K562 (cell line): ENCODE data around the gene CASKIN1. TPM values are rescaled to one million over a fixed set of nuclear protein-coding genes. Genes with fewer than 3 reads are reported as not detected.

ENCODE experiments used
- ATAC-seq: fragments of 200-7000 bp; cut with Tn5 transposase; 3 replicates; pipeline ENCODE4 v1.9.1; 2020; ENCODE audit warnings: moderate library complexity
- BruUV-seq: library from RNA; stranded (reverse); fragments of 400-500 nt; replicated peaks from 2 replicates; lab custom pipeline; 2021; lab: Mats Ljungman, UMichigan
- CTCF ChIA-PET: fragments of 300-600 bp; formaldehyde crosslinking; extraction: SDS; loops from one replicate; lab custom pipeline; 2021; ENCODE audit warnings: low intra/inter-chr PET ratio; lab: Yijun Ruan, JAX
- POLR2A ChIA-PET: fragments of 300-600, 350-650 bp; sonication (Branson Sonifier 250); formaldehyde crosslinking; extraction: SDS; loops from one replicate; lab custom pipeline; 2021; ENCODE audit warnings: antibody characterized with exemption, inconsistent platforms; lab: Yijun Ruan, JAX
- DNase-seq, 4 experiments: peaks; one replicate each; pipeline versions ENCODE4 v3.0.0 to v3.0.0-alpha.2; 2011 to 2018; ENCODE audit warnings: low spot score in 3 of 4, mixed read lengths in 3 of 4; ENCODE audit errors: extremely low read depth in 1 of 4
- FAIRE-seq: peaks from 2 replicates; lab custom pipeline; 2011; peaks lifted over from hg19 to GRCh38; lab: Jason Lieb, UNC
- H2AFZ ChIP-seq: 2 replicates; pipeline ENCODE4 v1.6.0; 2011; ENCODE audit warnings: low read depth, low read length, control low read depth, inconsistent platforms
- H3K27ac ChIP-seq: fragments of 200-600 bp; 3 replicates; pipeline ENCODE4 v1.8.0; 2011; ENCODE audit warnings: low read depth, mild to moderate bottlenecking, control low read depth, inconsistent platforms, low read length, moderate library complexity, mixed read lengths; ENCODE audit errors: extremely low read depth
- H3K27me3 ChIP-seq, 2 experiments: fragments of 300-600 bp in 1 of 2; 2 replicates in 1 of 2; 3 replicates in 1 of 2; pipeline versions ENCODE4 v1.6.0 to v1.8.0; 2011; ENCODE audit warnings: inconsistent platforms in 2 of 2, low read length in 2 of 2, mild to moderate bottlenecking in 1 of 2, mixed read lengths in 1 of 2, moderate library complexity in 1 of 2; ENCODE audit not compliant: control insufficient read depth in 2 of 2, insufficient read depth in 2 of 2
- H3K36me3 ChIP-seq: fragments of 300-600 bp; 3 replicates; pipeline ENCODE4 v1.8.0; 2011; ENCODE audit warnings: mild to moderate bottlenecking, low read length, inconsistent platforms; ENCODE audit not compliant: control insufficient read depth, insufficient read depth
- H3K4me1 ChIP-seq, 2 experiments: fragments of 200-600 bp in 1 of 2; replicated peaks in 1 of 2; 2 replicates in 1 of 2; 3 replicates in 1 of 2; pipeline versions ENCODE4 v1.5.1 to v1.8.0; 2011; ENCODE audit warnings: inconsistent platforms in 2 of 2, low read length in 2 of 2, mild to moderate bottlenecking in 1 of 2, mixed read lengths in 1 of 2, moderate library complexity in 1 of 2; ENCODE audit not compliant: control insufficient read depth in 2 of 2, insufficient read depth in 2 of 2
- H3K4me2 ChIP-seq: 2 replicates; pipeline ENCODE4 v1.6.1; 2011; ENCODE audit warnings: low read length, control low read depth, inconsistent platforms, mixed read lengths; ENCODE audit not compliant: insufficient read depth
- H3K4me3 ChIP-seq: fragments of 200-600 bp; sonication (generic), shearing (Covaris generic); 2 replicates; pipeline ENCODE4 v1.5.1; 2016; ENCODE audit warnings: control low read depth, inconsistent platforms
- H3K79me2 ChIP-seq: fragments of 200-600 bp; 3 replicates; pipeline ENCODE4 v1.8.0; 2011; ENCODE audit warnings: low read length, inconsistent platforms; ENCODE audit not compliant: control insufficient read depth, insufficient read depth
- H3K9ac ChIP-seq, 2 experiments: 2 replicates each; pipeline versions ENCODE4 v1.6.0 to v1.6.1; 2011; ENCODE audit warnings: low read depth in 2 of 2, low read length in 2 of 2, control low read depth in 1 of 2, inconsistent platforms in 1 of 2, mild to moderate bottlenecking in 1 of 2, mixed read lengths in 1 of 2; ENCODE audit not compliant: insufficient read depth in 1 of 2
- H3K9me1 ChIP-seq: one replicate; pipeline ENCODE4 v1.6.0; 2011; ENCODE audit warnings: inconsistent platforms, mild to moderate bottlenecking, low read length, moderate library complexity; ENCODE audit not compliant: control insufficient read depth, insufficient read depth
- H3K9me3 ChIP-seq: replicated peaks from 2 replicates; pipeline ENCODE4 v1.5.1; 2011; ENCODE audit warnings: low read depth, low read length, inconsistent platforms; ENCODE audit not compliant: control insufficient read depth, insufficient read depth
- H4K20me1 ChIP-seq: replicated peaks from 2 replicates; pipeline ENCODE4 v1.6.1; 2011; ENCODE audit warnings: low read length, inconsistent platforms, mixed read lengths; ENCODE audit not compliant: control insufficient read depth, insufficient read depth
- CCNT2 ChIP-seq: IDR thresholded peaks from 2 replicates; pipeline ENCODE4 v1.6.1; 2011; ENCODE audit warnings: borderline replicate concordance, low read depth, mild to moderate bottlenecking, moderate library complexity, mixed read lengths, low read length; ENCODE audit not compliant: insufficient read length; ENCODE audit errors: extremely low read depth
- FIP1L1 ChIP-seq: fragments of 200-400 bp; formaldehyde crosslinking; IDR thresholded peaks from 2 replicates; pipeline ENCODE4 v1.6.1; 2018; ENCODE audit warnings: mild to moderate bottlenecking, low read depth, low read length; ENCODE audit not compliant: poor library complexity, severe bottlenecking
- FOXK2 ChIP-seq, 2 experiments: fragments of 450-650 bp; IDR thresholded peaks in 1 of 2; conservative IDR thresholded peaks in 1 of 2; 2 replicates each; pipeline ENCODE4 v1.6.1; 2016; ENCODE audit warnings: low read depth in 2 of 2, mild to moderate bottlenecking in 1 of 2
- POLR2G ChIP-seq: fragments of 200-400 bp; formaldehyde crosslinking; IDR thresholded peaks from 2 replicates; pipeline ENCODE4 v1.6.1; 2017; ENCODE audit warnings: low read depth, mild to moderate bottlenecking, antibody characterized with exemption, low read length, moderate library complexity
- RBFOX2 ChIP-seq: fragments of 200-400 bp; formaldehyde crosslinking; IDR thresholded peaks from 2 replicates; pipeline ENCODE4 v1.6.1; 2017; ENCODE audit warnings: low read depth, mild to moderate bottlenecking, low read length, moderate library complexity
- SAFB2 ChIP-seq: fragments of 200-400 bp; formaldehyde crosslinking; IDR thresholded peaks from 2 replicates; pipeline ENCODE4 v1.6.1; 2018; ENCODE audit warnings: borderline replicate concordance, low read length, low read depth, moderate library complexity; ENCODE audit not compliant: severe bottlenecking
- STAT5A ChIP-seq: IDR thresholded peaks from 2 replicates; pipeline ENCODE4 v1.6.1; 2012; ENCODE audit warnings: low read length, inconsistent platforms, borderline replicate concordance
- WGBS: fragments of 100-300 bp; shearing (Covaris generic); methylation state at CpG from one replicate; pipeline ENCODE4 v1.1.6; 2016; ENCODE audit warnings: low coverage, mixed read lengths; ENCODE audit not compliant: insufficient coverage; ENCODE audit errors: missing lambda C conversion rate; 5-methylcytosine and 5-hydroxymethylcytosine counted together
- in situ Hi-C: fragments of 300-500 bp; cut with MboI; formaldehyde crosslinking; loops from 4 replicates; pipeline ENCODE4 v1.15.0; 2018; ENCODE audit warnings: inconsistent platforms, mixed read lengths
- intact Hi-C: fragments of 100-400 bp; cut with micrococcal nuclease; formaldehyde crosslinking; loops from 2 replicates; pipeline ENCODE4 v1.14.2; 2022
- polyA plus RNA-seq, 8 experiments: library from polyadenylated mRNA; depleted of rRNA in 4 of 8; stranded (reverse) in 5 of 8; unstranded in 3 of 8; fragments of >200 nt; fragmentation: Nextera tagmentation in 2 of 8; fragmentation: Illumina TruSeq in 1 of 8; extraction: Ambion mirVana in 2 of 8; extraction: Trizol in 1 of 8; gene quantifications; 2 replicates each; pipeline versions ENCODE4 v1.2.1 to v1.2.3, GENCODE V29; 2011 to 2014; ENCODE audit warnings: inconsistent platforms in 1 of 8, missing spikeins in 1 of 8
- total RNA-seq, 7 experiments: library from RNA; depleted of rRNA in 6 of 7; stranded (reverse); fragments of >200 nt in 6 of 7; fragmentation: Illumina TruSeq in 2 of 7; extraction: Trizol in 2 of 7; gene quantifications; 2 replicates each; pipeline versions ENCODE4 v1.2.1 to v1.2.3, GENCODE V29; 2011 to 2021; ENCODE audit warnings: low replicate concordance in 1 of 7
- TF ChIP-seq, protein P1 (sequence below): fragments of 450-650 bp; formaldehyde crosslinking; IDR thresholded peaks from 2 replicates; pipeline ENCODE4 v1.4.0; 2022; ENCODE audit warnings: mild to moderate bottlenecking, moderate library complexity
- TF ChIP-seq, protein P2 (sequence below), 3 experiments: fragments of 200-800 bp in 1 of 3; sonication (Bioruptor generic) in 1 of 3; sonication (generic) in 1 of 3; formaldehyde crosslinking in 1 of 3; IDR thresholded peaks; 2 replicates each; pipeline versions ENCODE4 v1.6.1 to v1.8.0; 2016 to 2022; ENCODE audit warnings: mild to moderate bottlenecking in 2 of 3, missing compliant biosample characterization in 2 of 3, missing genetic modification characterization in 2 of 3, missing genetic modification reagents in 1 of 3
- TF ChIP-seq, protein P3 (sequence below): fragments of 450-650 bp; IDR thresholded peaks from 2 replicates; pipeline ENCODE4 v1.6.1; 2017; ENCODE audit warnings: mild to moderate bottlenecking, moderate library complexity
- TF ChIP-seq, protein P4 (sequence below): sonication (generic); formaldehyde crosslinking; IDR thresholded peaks from 2 replicates; pipeline ENCODE4 v1.8.1; 2023; ENCODE audit warnings: mild to moderate bottlenecking, missing genetic modification reagents

CASKIN1 gene
- total and polyA plus RNA-seq, 9 of the 15 experiments (the other 6 are each of a cell fraction or from before 2014, with no cell fraction given) = 0.15 to 4.5 (median 1.5) TPM; not detected in 2

DNA sequence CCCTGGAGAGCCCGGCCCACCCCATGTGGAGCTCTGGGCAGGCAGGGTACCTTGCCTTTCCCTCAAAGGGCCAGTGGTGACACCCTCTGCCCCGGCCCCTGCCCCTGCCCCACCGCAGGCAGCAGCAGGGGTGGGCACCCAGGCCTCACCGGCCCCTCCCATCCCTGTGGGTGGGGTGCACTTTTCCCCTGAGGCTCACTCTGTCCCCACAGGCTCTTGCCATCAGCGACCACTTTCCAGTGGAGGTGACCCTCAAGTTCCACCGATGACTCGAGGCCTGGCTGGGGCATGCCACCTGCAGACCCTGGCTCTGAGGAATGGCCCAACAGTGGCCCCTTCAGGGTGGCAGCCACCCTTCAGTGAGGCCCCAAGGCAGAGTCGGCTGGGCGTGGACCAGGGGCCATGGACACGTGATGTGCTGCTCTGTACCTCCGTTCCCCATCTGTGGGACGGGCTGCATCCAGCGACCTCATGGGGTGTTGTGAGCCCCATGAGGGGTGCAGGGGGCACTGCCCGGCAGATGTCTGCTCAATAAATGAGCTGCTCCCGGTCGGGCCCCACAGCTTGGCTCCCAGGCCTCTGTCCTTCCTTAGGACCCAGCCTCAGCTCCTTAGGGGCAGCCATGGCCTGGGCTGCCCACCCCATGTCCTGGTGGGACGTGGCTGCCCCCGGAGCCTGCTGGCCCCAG is 41.9 kb upstream of the CASKIN1 start (continued):
- TF ChIP-seq, protein P1, sequence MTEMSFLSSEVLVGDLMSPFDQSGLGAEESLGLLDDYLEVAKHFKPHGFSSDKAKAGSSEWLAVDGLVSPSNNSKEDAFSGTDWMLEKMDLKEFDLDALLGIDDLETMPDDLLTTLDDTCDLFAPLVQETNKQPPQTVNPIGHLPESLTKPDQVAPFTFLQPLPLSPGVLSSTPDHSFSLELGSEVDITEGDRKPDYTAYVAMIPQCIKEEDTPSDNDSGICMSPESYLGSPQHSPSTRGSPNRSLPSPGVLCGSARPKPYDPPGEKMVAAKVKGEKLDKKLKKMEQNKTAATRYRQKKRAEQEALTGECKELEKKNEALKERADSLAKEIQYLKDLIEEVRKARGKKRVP (CRISPR knock-in tag) = no peak
- no peak for TF ChIP-seq FOXK2 (conservative IDR thresholded peaks at IDR 0.05 in 1 of 2, IDR thresholded peaks at IDR 0.05 in 1 of 2; ENCODE audit: low read depth in 2 of 2)
- peak; percentile 44 for TF ChIP-seq RBFOX2

DNA sequence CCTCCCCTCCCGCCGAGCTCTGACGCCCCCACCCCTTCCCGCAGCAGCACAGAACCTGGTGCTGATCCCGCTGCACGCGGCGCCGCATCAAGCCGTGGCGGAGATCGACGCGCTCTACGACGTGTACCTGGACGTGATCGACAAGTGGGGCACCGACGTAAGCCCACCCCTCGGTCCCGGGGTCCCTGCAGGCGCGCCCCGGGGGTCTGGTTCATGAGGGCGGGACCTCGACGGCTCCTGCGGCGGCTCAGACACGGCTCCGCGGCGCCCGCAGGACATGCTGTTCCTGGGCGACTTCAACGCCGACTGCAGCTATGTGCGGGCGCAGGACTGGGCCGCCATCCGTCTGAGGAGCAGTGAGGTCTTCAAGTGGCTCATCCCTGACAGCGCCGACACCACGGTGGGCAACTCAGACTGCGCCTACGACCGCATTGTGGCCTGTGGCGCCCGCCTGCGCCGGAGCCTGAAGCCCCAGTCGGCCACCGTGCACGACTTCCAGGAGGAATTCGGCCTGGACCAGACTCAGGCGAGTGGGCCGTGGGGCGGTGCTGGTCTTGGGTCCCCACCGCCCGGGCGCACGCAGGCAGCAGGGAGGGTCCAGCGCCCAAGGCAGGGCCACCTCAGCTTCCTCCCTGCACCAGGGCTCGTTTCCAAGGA is 41.2 kb upstream of the CASKIN1 start:
- Histone ChIP-seq H3K36me3 (peaks cover 57% of the 10 kb centered on the region; the same call in 2 of the 3 replicates), H3K4me1 (peaks cover 0 to 52% of the 10 kb centered on the region in 2 experiments; a peak in 2 of 5 replicates), H3K27ac (no peak overlapping the region), H3K9me1 (no peaks in the 10 kb centered on the region), H3K9ac (no peak overlapping the region), H3K4me3 (no peak overlapping the region), H4K20me1 (no peaks in the 10 kb centered on the region), H2AFZ (no peak overlapping the region), H3K4me2 (no peak overlapping the region), H3K79me2 (no peaks in the 10 kb centered on the region), H3K9me3 (no peaks in the 10 kb centered on the region), H3K27me3 (no peaks in the 10 kb centered on the region)
- intact Hi-C loops = no loop called here
- ChIA-PET CTCF (no interaction called here), POLR2A (interaction anchor here (0.7 to 6.6 kb wide), 3 partner anchors 10 to 22 kb away, joined by 3 to 39 read pairs (median 13); partner anchors contain the start of gene ECI1)
- ATAC-seq (no peak), FAIRE-seq (no peak), DNase-seq (no peak)
- WGBS = 95% methylated on average over 19 of the region's 65 CpGs
- BruUV-seq = no TSS peak
- in situ Hi-C loops = no loop called here
- TF ChIP-seq, protein P2, sequence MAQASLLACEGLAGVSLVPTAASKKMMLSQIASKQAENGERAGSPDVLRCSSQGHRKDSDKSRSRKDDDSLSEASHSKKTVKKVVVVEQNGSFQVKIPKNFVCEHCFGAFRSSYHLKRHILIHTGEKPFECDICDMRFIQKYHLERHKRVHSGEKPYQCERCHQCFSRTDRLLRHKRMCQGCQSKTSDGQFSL (CRISPR knock-in tag; IDR thresholded peaks at IDR 0.05) = no peak
- TF ChIP-seq, protein P2 (tag; IDR thresholded peaks at IDR 0.05) = no peak
- TF ChIP-seq STAT5A (no peak), SAFB2 (no peak), POLR2G (peak; percentile 58), FIP1L1 (peak; percentile 74), CCNT2 (peak; percentile 53)
- TF ChIP-seq, protein P3, sequence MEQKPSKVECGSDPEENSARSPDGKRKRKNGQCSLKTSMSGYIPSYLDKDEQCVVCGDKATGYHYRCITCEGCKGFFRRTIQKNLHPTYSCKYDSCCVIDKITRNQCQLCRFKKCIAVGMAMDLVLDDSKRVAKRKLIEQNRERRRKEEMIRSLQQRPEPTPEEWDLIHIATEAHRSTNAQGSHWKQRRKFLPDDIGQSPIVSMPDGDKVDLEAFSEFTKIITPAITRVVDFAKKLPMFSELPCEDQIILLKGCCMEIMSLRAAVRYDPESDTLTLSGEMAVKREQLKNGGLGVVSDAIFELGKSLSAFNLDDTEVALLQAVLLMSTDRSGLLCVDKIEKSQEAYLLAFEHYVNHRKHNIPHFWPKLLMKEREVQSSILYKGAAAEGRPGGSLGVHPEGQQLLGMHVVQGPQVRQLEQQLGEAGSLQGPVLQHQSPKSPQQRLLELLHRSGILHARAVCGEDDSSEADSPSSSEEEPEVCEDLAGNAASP = no peak
- TF ChIP-seq, protein P4, sequence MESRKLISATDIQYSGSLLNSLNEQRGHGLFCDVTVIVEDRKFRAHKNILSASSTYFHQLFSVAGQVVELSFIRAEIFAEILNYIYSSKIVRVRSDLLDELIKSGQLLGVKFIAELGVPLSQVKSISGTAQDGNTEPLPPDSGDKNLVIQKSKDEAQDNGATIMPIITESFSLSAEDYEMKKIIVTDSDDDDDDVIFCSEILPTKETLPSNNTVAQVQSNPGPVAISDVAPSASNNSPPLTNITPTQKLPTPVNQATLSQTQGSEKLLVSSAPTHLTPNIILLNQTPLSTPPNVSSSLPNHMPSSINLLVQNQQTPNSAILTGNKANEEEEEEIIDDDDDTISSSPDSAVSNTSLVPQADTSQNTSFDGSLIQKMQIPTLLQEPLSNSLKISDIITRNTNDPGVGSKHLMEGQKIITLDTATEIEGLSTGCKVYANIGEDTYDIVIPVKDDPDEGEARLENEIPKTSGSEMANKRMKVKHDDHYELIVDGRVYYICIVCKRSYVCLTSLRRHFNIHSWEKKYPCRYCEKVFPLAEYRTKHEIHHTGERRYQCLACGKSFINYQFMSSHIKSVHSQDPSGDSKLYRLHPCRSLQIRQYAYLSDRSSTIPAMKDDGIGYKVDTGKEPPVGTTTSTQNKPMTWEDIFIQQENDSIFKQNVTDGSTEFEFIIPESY (CRISPR knock-in tag) = peak; percentile 94
